Ishikawa (cell line): ENCODE data around the gene PA2G4.

Experiments
- RAD21 ChIP-seq: IDR thresholded peaks from 2 replicates; pipeline ENCODE4 v1.6.1; 2012; ENCODE audit warnings: low read depth
- TEAD4 ChIP-seq: IDR thresholded peaks from 2 replicates; pipeline ENCODE4 v1.6.1; 2012
- ZBTB7A ChIP-seq: IDR thresholded peaks from 2 replicates; pipeline ENCODE4 v1.6.1; 2012; ENCODE audit warnings: low read depth

DNA sequence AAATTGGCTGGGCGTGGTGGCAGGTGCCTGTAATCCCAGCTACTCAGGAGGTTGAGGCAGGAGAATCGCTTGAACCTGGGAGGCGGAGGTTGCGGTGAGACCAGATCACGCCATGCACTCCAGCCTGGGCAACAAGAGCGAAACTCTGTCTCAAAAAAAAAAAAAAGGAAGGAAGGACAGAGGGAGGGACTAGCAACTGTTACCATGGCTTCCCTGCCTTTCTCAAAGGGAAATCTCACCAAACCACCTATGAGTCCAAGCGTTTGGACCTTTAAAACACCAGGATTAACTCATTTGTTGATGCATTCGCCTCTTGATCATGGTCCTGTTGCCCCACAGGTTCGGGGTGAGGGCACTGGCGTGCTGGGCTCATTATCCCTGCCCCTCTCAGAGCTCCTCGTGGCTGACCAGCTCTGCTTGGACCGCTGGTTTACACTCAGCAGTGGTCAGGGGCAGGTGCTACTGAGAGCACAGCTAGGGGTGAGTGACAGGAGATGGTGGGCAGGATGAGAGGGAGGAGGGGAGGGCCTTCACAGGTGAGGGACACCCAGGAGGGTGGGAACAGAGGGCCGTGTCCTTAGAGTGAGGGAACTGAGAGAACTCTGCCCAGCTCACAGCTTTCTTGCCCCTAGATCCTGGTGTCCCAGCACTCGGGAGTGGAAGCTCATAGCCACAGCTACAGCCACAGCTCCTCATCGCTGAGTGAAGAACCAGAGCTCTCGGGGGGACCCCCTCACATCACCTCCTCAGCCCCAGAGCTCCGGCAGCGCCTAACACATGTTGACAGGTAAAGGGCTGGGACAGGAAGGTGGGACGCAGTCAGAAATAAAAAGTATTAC is 37.8 kb downstream of the PA2G4 start:
- no peak for TF ChIP-seq ZBTB7A
- no peak for TF ChIP-seq TEAD4
- no peak for TF ChIP-seq RAD21
